Thoracic aorta (tissue), 2 donors: Measurements from ENCODE around the gene TACC2. TPM values are rescaled to one million over a fixed set of nuclear protein-coding genes. Genes with fewer than 3 reads are reported as not detected.
A peak's percentile ranks its signal among the peaks of the same experiment; 100 is the strongest.

ENCODE experiments used
- ATAC-seq: fragments of 150-250 bp; one replicate; pipeline ENCODE4 v1.8.0; 2017; ENCODE audit warnings: low read depth; ENCODE audit not compliant: insufficient number of reproducible peaks, low FRiP score
- DNase-seq: peaks from one replicate; pipeline ENCODE4 v3.0.0-alpha.2; 2020; ENCODE audit warnings: low spot score
- H3K27ac ChIP-seq, 2 donors: fragments of 200-600 bp; sonication (generic); 1 replicate in 1 of 2; 2 replicates in 1 of 2; pipeline ENCODE4 v1.5.1; 2016; ENCODE audit warnings: mild to moderate bottlenecking in 2 of 2, moderate library complexity in 2 of 2
- H3K27me3 ChIP-seq: fragments of 200-600 bp; sonication (generic); replicated peaks from 2 replicates; pipeline ENCODE4 v1.6.0; 2016; ENCODE audit warnings: mild to moderate bottlenecking; ENCODE audit not compliant: insufficient read depth
- H3K36me3 ChIP-seq: fragments of 200-600 bp; sonication (generic); one replicate; pipeline ENCODE4 v1.5.1; 2016
- H3K4me1 ChIP-seq, 2 donors: fragments of 200-600 bp; sonication (generic); 1 replicate in 1 of 2; 2 replicates in 1 of 2; pipeline versions ENCODE4 v1.5.1 to v1.6.0; 2016; ENCODE audit warnings: low read depth in 2 of 2, mild to moderate bottlenecking in 1 of 2; ENCODE audit not compliant: control insufficient read depth in 1 of 2
- H3K4me3 ChIP-seq: fragments of 200-600 bp; sonication (generic); 2 replicates; pipeline ENCODE4 v1.5.1; 2016; ENCODE audit warnings: mild to moderate bottlenecking
- H3K9me3 ChIP-seq: fragments of 200-600 bp; sonication (generic); 2 replicates; pipeline ENCODE4 v1.5.1; 2016
- CTCF ChIP-seq: fragments of 200-600 bp; sonication (generic); IDR thresholded peaks from one replicate; pipeline ENCODE4 v1.5.1; 2019; ENCODE audit warnings: antibody characterized with exemption
- total RNA-seq, 2 donors: library from RNA; depleted of rRNA; stranded (reverse); fragments of >200 nt; gene quantifications; one replicate each; pipeline versions ENCODE4 v1.1.0 to v1.2.3, GENCODE V29; 2016

Gene TACC2
- total RNA-seq, 2 donors from 2014 or later: 52.1 to 71.0 TPM

GRCh38 chr10:122112625-122113160 is 123.7 kb downstream of the TACC2 start:
- Histone ChIP-seq H3K27ac (peak overlapping the region; percentile 99), H3K36me3 (no peaks in the 10 kb centered on the region), H3K4me1 (peaks cover 5 to 34% of the 10 kb centered on the region in 2 donors), H3K27me3 (no peaks in the 10 kb centered on the region), H3K4me3 (peak overlapping the region; percentile 91), H3K9me3 (no peaks in the 10 kb centered on the region)
- DNase-seq (peak; percentile 73), ATAC-seq (peak; percentile 85)
- TF ChIP-seq CTCF: no peak

GRCh38 chr10:122113161-122113944 is 124.4 kb downstream of the TACC2 start:
- Histone ChIP-seq H3K27ac (peak overlapping the region; percentile 99), H3K36me3 (no peaks in the 10 kb centered on the region), H3K4me1 (peaks cover 5 to 39% of the 10 kb centered on the region in 2 donors), H3K27me3 (no peaks in the 10 kb centered on the region), H3K4me3 (peak overlapping the region; percentile 91), H3K9me3 (no peaks in the 10 kb centered on the region)
- ATAC-seq: peak; percentile 71
- DNase-seq: no peak
- peak; percentile 69 for TF ChIP-seq CTCF

GRCh38 chr10:122113945-122114747 is 125.2 kb downstream of the TACC2 start:
- no peak for ATAC-seq
- H3K4me1 ChIP-seq: peaks cover 5 to 45% of the 10 kb centered on the region in 2 donors
- DNase-seq: no peak

GRCh38 chr10:122115874-122116273 is 126.9 kb downstream of the TACC2 start:
- H3K9me3 ChIP-seq: no peaks in the 10 kb centered on the region
- H3K4me3 ChIP-seq: no peak overlapping the region
- no peak for TF ChIP-seq CTCF
- ATAC-seq (no peak), DNase-seq (no peak)
- peaks cover under 1% of the 10 kb centered on the region for H3K36me3 ChIP-seq
- H3K27ac ChIP-seq: no peak overlapping the region
- no peaks in the 10 kb centered on the region for H3K27me3 ChIP-seq
- peaks cover 5 to 45% of the 10 kb centered on the region in 2 donors for H3K4me1 ChIP-seq

More at GRCh38 chr10:122113945-122114747, 125.2 kb downstream of the TACC2 start:
- Histone ChIP-seq H3K36me3 (no peaks in the 10 kb centered on the region), H3K9me3 (no peaks in the 10 kb centered on the region), H3K27me3 (no peaks in the 10 kb centered on the region), H3K27ac (peak overlapping the region; percentile 99), H3K4me3 (peak overlapping the region; percentile 91)
- TF ChIP-seq CTCF: no peak

- no peak overlapping the region for H3K27ac ChIP-seq
- no peak for ATAC-seq
- H3K4me1 ChIP-seq: peaks cover 5 to 45% of the 10 kb centered on the region in 2 donors
These were observed 127.4 kb downstream of the TACC2 start for GRCh38 chr10:122116331-122116730.

More at GRCh38 chr10:122116331-122116730, 127.4 kb downstream of the TACC2 start:
- DNase-seq: no peak
- H3K36me3 ChIP-seq: peaks cover 3% of the 10 kb centered on the region
- no peaks in the 10 kb centered on the region for H3K9me3 ChIP-seq
- no peak overlapping the region for H3K4me3 ChIP-seq
- H3K27me3 ChIP-seq: no peaks in the 10 kb centered on the region
- TF ChIP-seq CTCF: no peak
